WERI-Rb-1 (cell line): Measurements from ENCODE around the gene GALNT3.

ENCODE experiments used
- DNase-seq: peaks from one replicate; pipeline ENCODE4 v3.0.0-alpha.2; 2020
- H3K27ac ChIP-seq: fragments of 250-450 bp; sonication (Bioruptor Pico); 2 replicates; pipeline ENCODE4 v1.5.1; 2020; ENCODE audit warnings: mild to moderate bottlenecking, moderate library complexity
- H3K27me3 ChIP-seq: fragments of 250-450 bp; sonication (Bioruptor Pico); 2 replicates; pipeline ENCODE4 v1.5.1; 2021; ENCODE audit warnings: mild to moderate bottlenecking, low read depth, moderate library complexity; ENCODE audit not compliant: insufficient read depth, severe bottlenecking
- H3K36me3 ChIP-seq: fragments of 250-450 bp; sonication (Bioruptor Pico); 2 replicates; pipeline ENCODE4 v1.5.1; 2020; ENCODE audit warnings: mild to moderate bottlenecking, moderate library complexity
- H3K4me3 ChIP-seq: 2 replicates; pipeline ENCODE4 v1.5.1; 2011; ENCODE audit warnings: low read depth, mild to moderate bottlenecking, control low read depth, low read length
- H3K9me3 ChIP-seq: fragments of 250-450 bp; sonication (Bioruptor Pico); 2 replicates; pipeline ENCODE4 v1.5.1; 2021; ENCODE audit warnings: mild to moderate bottlenecking, moderate library complexity; ENCODE audit not compliant: severe bottlenecking
- TF ChIP-seq, protein P1 (sequence below): IDR thresholded peaks from 2 replicates; pipeline ENCODE4 v1.5.1; 2011; ENCODE audit warnings: low read depth, mild to moderate bottlenecking, control low read depth, inconsistent platforms, low read length

Gene GALNT3

DNA sequence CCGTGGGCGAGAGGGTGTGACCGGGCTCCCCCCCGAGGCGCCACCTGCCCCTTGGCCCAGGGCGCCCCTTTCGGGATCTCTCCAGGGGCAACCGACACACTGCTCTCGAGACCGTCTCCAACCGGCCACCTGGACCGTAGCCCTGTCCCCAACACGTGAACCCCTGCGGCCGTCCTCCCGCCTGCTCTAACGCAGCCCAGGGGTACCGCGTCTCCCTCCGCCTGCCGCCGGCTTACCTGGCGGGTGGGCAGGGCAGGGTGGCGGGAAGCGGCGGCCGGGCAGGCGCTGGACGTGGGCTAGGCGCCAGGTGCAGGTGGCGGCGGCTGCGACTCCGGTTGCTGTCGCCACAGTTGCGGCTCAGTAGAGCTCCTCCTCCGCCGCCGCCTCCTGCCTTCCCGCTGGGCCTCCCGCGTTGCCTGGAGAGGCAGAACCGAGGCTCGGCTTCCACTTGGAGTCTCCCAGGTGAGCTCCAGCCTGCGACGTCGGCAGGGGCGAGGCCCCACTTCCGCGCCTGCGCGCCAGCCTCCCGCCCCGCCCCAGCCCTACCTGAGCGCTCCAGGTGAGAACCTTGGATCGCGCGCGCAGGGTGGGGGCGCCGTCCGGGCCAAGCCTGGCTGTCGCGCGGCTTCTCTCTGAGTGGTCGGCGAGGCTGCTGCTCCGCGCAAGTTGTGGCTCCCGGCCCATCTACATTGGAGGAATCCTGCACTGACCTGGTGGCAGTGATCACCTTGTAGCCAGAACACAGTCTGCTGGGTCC is at the start of gene GALNT3:
TSS of gene GALNT3 (minus strand) at position 469 of the 757 bp plus-strand sequence. CDS start 23,547 bp downstream, outside the sequence.
- H3K9me3 ChIP-seq: no peaks in the 10 kb centered on the region
- TF ChIP-seq, protein P1, sequence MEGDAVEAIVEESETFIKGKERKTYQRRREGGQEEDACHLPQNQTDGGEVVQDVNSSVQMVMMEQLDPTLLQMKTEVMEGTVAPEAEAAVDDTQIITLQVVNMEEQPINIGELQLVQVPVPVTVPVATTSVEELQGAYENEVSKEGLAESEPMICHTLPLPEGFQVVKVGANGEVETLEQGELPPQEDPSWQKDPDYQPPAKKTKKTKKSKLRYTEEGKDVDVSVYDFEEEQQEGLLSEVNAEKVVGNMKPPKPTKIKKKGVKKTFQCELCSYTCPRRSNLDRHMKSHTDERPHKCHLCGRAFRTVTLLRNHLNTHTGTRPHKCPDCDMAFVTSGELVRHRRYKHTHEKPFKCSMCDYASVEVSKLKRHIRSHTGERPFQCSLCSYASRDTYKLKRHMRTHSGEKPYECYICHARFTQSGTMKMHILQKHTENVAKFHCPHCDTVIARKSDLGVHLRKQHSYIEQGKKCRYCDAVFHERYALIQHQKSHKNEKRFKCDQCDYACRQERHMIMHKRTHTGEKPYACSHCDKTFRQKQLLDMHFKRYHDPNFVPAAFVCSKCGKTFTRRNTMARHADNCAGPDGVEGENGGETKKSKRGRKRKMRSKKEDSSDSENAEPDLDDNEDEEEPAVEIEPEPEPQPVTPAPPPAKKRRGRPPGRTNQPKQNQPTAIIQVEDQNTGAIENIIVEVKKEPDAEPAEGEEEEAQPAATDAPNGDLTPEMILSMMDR: no peak
- H3K27me3 ChIP-seq: no peaks in the 10 kb centered on the region
- H3K36me3 ChIP-seq: no peaks in the 10 kb centered on the region
- no peak for DNase-seq
- H3K27ac ChIP-seq: no peak within 1 kb of the TSS
- no peak within 1 kb of the TSS for H3K4me3 ChIP-seq

DNA sequence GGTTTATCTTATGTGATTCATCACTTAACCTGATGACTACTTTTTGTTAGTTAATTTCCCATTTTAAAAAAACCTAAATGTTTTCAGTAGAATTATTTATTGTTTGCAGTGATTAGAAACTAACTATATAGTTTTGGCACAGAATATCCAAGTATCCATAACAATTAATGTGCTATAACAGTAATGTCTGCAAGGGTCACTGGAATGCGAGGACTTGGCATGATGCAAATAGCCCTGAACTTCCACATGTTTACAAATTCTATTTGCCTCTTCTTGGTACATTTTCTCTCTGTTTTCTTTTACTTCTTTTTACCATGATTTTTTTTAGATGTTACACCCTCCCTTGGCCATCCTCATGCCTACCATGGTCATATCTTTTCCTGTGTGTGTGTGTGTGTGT is 49.3 kb upstream of the GALNT3 start:
- no peaks in the 10 kb centered on the region for H3K27me3 ChIP-seq
- DNase-seq: no peak
- TF ChIP-seq, protein P1: no peak
- H3K36me3 ChIP-seq: no peaks in the 10 kb centered on the region
- H3K9me3 ChIP-seq: no peaks in the 10 kb centered on the region
- no peak overlapping the region for H3K27ac ChIP-seq
- H3K4me3 ChIP-seq: no peak overlapping the region

DNA sequence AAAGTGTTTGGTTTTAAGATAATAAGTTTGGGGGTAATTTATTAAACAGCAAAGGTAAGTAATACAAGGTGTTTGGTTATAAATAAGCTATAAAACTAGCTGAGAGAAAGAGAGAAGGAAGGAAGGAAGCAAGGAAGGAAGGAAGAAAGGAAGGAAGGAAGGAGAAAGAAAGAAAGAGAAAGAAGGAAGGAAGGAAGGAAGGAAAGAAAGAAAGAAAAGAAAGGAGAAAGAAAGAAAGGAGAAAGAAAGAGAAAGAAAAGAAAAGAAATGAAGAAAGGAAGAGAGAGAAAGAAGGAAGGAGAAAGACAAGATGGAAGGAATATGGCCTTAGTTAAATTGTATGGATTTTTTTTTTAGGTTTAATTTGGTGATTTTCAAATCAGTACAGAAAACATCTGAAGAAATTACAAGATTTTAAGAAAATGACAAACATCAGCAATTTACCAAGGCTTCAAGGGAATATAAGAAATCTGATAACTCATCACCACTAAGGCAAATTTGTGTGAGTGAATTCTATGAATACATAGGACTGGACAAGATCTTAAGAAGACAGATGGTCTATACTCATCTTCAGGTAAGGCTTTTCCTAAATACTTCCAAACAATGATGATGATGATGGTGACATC is 46.4 kb upstream of the GALNT3 start:
- Histone ChIP-seq H3K27ac (no peak overlapping the region), H3K27me3 (no peaks in the 10 kb centered on the region), H3K4me3 (no peak overlapping the region), H3K9me3 (no peaks in the 10 kb centered on the region), H3K36me3 (no peaks in the 10 kb centered on the region)
- no peak for DNase-seq
- TF ChIP-seq, protein P1: no peak

DNA sequence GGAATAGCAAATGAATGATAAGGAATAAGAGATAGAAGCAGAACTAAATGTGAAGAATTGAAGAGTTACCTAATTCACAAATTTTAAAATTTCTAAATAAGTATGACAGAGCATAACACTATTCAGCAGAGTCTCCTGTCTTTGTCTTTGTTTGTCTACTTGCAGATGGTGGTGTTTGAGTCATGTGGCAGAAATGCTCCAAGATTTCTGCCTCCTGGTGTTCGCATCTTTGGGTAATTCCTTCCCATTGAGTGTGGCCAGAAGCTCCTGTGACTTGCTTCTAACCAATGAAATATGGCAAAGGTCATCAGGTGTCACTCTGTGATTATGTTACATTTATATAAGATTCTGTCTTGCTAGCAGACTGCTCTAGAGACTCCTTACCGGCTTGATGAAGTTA is 45.6 kb upstream of the GALNT3 start:
- H3K27ac ChIP-seq: no peak overlapping the region
- H3K4me3 ChIP-seq: no peak overlapping the region
- no peak for DNase-seq
- no peaks in the 10 kb centered on the region for H3K9me3 ChIP-seq
- TF ChIP-seq, protein P1: no peak
- H3K27me3 ChIP-seq: no peaks in the 10 kb centered on the region
- no peaks in the 10 kb centered on the region for H3K36me3 ChIP-seq

DNA sequence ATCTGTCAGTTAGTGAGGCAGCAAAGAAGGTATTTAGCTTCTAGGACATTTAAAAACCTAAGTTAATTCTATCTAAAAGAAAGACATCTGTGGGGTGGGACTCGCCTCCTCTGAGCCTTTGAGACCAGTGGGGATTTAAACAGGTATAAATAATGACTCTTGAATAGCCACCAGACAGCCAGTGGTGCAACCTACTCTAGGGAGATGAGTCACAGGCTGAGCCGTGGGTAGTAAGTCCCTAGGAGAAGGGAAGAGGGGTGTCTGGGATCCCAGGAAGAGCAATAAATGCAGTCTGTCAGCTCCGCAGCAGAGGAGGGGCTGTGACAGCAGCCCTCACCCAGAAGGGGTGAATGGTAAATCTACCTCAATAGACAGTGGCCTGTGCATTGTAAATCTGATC is 43.1 kb upstream of the GALNT3 start:
- no peaks in the 10 kb centered on the region for H3K9me3 ChIP-seq
- no peak overlapping the region for H3K27ac ChIP-seq
- TF ChIP-seq, protein P1: no peak
- no peaks in the 10 kb centered on the region for H3K27me3 ChIP-seq
- no peak overlapping the region for H3K4me3 ChIP-seq
- no peaks in the 10 kb centered on the region for H3K36me3 ChIP-seq
- peak; percentile 50 for DNase-seq

DNA sequence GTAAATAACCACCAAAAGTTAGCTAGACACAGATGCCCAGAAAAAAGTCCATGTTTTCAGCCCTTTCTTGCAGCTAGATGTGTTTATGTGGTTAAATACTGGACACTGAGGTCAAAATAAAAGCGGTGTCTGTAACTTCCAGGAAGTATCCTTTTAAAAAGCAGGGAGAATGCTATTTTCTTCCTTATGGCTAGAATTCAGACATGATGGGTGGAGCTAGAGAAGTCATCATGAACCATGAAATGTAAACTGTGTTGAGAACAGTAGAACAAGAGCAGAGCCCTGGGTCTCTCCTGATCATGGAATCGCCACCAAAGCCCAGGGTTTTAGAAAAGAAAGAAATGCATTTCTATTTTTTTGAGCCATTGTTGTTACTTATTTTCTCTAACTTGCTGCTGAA is 41.3 kb upstream of the GALNT3 start:
- Histone ChIP-seq H3K27ac (no peak overlapping the region), H3K36me3 (no peaks in the 10 kb centered on the region), H3K4me3 (no peak overlapping the region), H3K9me3 (no peaks in the 10 kb centered on the region), H3K27me3 (no peaks in the 10 kb centered on the region)
- TF ChIP-seq, protein P1: no peak
- no peak for DNase-seq
